Mammary epithelial cell (primary cell): ENCODE data around the gene ZMAT1.

Experiments
- EZH2 ChIP-seq: IDR thresholded peaks from 2 replicates; pipeline ENCODE4 v1.6.1; 2012; ENCODE audit warnings: low read length, inconsistent platforms, borderline replicate concordance
- TF ChIP-seq, protein P1 (sequence below), 2 donors: IDR thresholded peaks in 1 of 2; conservative IDR thresholded peaks in 1 of 2; 2 replicates each; pipeline ENCODE4 v1.5.1; 2011 to 2012; ENCODE audit warnings: inconsistent platforms in 2 of 2, low read length in 2 of 2, mild to moderate bottlenecking in 2 of 2, control low read depth in 1 of 2, low read depth in 1 of 2; ENCODE audit not compliant: insufficient read depth in 1 of 2; ENCODE audit errors: extremely low read depth in 1 of 2

DNA sequence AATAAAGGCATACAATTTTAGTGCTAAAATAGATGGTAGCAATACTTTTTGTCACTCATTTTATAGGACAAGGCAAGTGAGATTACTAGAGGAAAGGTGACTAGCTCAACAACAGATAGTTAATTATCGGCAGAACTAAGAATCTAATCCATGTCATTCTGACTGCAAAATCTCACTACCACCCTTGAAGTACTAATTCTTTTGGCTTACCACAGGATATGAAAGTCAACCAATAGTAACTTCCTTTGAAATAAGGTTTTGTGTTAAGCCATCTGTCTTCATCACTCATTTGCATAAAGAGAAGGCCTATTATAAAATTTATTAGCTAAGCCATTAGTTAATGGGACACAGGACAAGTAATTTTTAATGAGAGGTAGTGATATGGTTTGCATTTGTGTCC, 25.3 kb upstream of the ZMAT1 start:
- TF ChIP-seq, protein P1, sequence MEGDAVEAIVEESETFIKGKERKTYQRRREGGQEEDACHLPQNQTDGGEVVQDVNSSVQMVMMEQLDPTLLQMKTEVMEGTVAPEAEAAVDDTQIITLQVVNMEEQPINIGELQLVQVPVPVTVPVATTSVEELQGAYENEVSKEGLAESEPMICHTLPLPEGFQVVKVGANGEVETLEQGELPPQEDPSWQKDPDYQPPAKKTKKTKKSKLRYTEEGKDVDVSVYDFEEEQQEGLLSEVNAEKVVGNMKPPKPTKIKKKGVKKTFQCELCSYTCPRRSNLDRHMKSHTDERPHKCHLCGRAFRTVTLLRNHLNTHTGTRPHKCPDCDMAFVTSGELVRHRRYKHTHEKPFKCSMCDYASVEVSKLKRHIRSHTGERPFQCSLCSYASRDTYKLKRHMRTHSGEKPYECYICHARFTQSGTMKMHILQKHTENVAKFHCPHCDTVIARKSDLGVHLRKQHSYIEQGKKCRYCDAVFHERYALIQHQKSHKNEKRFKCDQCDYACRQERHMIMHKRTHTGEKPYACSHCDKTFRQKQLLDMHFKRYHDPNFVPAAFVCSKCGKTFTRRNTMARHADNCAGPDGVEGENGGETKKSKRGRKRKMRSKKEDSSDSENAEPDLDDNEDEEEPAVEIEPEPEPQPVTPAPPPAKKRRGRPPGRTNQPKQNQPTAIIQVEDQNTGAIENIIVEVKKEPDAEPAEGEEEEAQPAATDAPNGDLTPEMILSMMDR (conservative IDR thresholded peaks at IDR 0.05 in 1 of 2, IDR thresholded peaks at IDR 0.05 in 1 of 2; ENCODE audit: extremely low read depth in 1 of 2, insufficient read depth in 1 of 2, low read depth in 1 of 2, low read length in 2 of 2), result no peak
- TF ChIP-seq EZH2, result no peak
